GM18870 (cell line): ENCODE data around the gene GRID1.

Experiments used
- ATAC-seq: cut with Tn5 transposase; IDR thresholded peaks from one replicate; pipeline ENCODE4 v1.9.1; 2021; ENCODE audit warnings: moderate library complexity; ENCODE audit not compliant: unreplicated experiment

The GRID1 gene

DNA sequence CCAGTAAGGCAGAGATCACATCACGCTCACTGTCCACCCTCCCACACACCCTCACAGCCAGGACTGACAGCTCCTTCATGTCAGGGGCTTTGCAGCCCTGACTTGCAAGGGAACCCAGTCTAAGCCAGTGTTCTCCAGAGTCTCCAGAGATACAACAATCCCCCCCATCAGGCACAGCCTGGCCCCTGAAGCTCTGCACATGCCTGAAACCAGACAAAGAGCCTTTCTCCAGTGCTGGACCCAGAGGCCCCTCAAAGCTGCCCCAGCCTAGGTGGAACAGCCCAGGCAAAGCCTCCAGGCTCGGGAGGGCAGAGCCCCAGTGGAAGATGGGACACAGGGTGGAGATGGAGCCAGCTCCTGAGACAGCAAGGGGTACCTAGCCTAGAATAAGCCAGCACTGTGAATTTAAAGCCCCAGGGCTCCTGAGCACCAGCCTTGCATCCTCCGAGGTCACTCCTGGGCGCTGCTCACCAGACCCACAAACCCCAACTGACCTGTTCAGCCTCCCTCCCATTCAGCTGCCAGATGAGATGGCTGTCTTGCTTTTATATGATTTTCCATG, 50.2 kb downstream of the GRID1 start:
- no peak for ATAC-seq

DNA sequence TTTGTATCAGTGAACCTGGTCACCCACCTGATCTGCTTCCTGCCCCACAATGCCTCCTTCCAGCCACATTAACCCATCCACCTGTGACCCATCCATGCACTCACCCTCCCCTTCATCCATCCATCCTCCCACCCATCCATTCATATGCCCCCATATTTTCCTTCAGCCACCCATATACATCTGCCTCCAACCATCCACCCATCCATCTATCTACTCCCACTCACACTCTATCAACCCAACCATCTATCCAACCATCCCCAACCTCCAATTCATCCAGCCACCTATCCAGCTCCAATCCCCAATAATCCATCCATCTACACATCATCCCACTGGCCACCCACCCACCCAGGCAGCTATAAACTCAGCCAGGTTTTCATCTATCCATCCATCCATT, 51.0 kb downstream of the GRID1 start:
- no peak for ATAC-seq

GRCh38 chr10:86314616-86315548, 51.7 kb downstream of the GRID1 start:
- ATAC-seq: no peak

DNA sequence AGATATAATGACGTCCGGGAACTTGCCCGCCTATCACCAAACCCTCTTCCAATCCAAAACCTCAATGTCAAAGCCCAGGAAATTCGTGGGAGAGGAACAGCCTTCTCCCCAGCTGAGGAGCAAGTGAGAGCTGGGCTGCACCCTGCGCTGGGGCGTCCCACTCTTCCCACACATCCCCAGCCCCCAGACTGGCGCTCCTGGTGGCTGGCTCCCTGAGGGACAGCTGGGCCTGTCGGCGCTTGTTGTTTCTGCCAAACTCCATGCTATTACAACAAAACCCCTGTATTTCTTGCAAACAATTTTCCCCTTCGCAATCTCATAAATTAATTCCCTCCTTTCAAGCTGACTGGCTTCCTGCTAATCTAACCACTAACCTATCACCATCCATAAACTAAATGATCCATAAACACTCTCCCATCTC, 53.0 kb downstream of the GRID1 start:
- ATAC-seq: no peak

- no peak for ATAC-seq
Measured at GRCh38 chr10:86312701-86313270, 53.8 kb downstream of the GRID1 start.

GRCh38 chr10:86311906-86312305, 54.7 kb downstream of the GRID1 start:
- no peak for ATAC-seq

GRCh38 chr10:86311190-86311589, 55.4 kb downstream of the GRID1 start:
- ATAC-seq: no peak

- no peak for ATAC-seq
Measured at GRCh38 chr10:86310702-86311101, 55.9 kb downstream of the GRID1 start.

- ATAC-seq: no peak
Measured at GRCh38 chr10:86310291-86310690, 56.3 kb downstream of the GRID1 start.

DNA sequence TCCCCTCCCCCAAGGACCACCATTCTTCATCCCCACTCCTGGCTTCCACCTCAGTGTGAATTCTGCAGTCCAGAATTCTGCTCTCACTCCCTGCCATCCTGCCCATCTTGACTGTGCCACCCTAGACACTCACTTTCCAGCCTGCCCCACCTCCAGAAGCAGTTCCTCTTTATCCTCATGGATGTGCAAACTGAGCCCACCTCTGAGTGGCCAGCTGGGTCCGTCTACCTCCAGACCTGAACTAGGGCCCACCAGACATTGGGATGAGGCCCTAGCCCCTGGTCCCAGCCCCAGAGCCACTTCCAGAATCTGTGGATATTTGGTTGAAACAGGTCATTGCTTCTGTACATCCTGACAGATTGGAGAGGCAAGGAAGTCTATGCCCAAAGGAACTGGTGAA, 58.5 kb downstream of the GRID1 start:
- no peak for ATAC-seq

- ATAC-seq: no peak
Measured at GRCh38 chr10:86306628-86307278, 59.8 kb downstream of the GRID1 start.

DNA sequence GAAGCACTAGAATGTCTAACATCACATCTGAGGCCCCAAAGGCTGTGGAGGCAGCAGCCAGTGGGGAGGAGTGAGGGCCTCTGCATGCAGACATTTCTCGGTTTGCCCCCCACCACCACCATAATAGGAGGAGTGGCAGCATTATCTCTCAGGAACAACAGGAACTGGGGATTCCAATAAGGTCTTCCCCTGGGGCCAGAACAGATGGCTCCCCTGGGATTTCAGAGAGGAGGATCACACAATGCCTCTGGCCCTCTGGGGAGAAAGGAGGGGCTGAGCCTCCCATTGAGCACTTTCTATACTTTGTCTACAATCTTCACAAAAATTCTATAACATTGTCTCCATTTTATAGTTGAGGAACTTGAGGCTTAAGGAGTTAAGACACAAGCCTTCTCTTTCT, 61.1 kb downstream of the GRID1 start:
- no peak for ATAC-seq

DNA sequence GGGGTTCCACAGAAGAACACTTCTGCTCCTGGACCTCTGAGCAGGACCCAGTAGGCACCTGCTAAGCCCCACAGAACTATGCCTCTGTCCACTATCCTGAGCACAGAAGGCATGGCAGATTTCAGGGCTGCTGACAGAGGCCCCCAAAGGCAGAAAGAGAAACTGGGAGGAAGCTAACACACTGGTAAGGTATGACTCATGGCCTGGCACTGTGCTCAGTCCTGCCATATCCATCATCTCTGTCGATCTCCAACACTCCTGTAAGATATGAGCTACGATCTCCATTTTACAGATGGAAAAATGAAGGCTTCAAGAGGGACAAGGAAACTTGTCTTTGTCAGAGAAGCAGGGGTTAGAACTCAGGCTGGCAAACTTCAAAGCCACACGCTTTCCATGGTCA, 62.2 kb downstream of the GRID1 start:
- no peak for ATAC-seq

- no peak for ATAC-seq
Measured at GRCh38 chr10:86303626-86304025, 63.0 kb downstream of the GRID1 start.

- no peak for ATAC-seq
Measured at GRCh38 chr10:86301971-86302370, 64.6 kb downstream of the GRID1 start.

GRCh38 chr10:86300931-86301830, 65.4 kb downstream of the GRID1 start:
- no peak for ATAC-seq

DNA sequence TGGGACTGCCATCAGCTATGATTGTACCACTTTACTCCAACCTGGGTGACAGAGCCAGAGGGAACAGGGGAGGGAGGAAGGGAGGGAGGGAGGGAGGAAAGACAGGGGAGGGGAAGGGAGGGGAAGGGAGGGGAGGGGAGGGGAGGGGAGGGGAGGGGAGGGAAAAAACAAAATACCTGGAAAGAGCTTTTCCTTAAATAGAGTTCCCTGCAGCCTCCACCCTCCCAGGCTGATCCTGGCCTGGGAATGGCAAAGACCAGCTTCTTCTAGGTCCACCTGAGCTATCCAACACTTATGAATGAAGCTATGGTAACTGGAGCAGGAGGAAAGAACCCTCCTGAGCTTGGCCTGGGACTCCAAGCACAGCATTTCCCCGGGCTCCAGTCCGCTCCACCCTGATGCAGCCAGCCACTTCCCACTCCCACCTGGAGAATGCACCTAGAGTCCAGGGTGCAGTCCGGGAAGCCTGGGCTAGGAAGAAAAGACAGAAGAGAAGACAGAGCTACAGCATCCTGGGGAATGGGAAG, 66.1 kb downstream of the GRID1 start:
- ATAC-seq: no peak

GRCh38 chr10:86299562-86299961, 67.0 kb downstream of the GRID1 start:
- no peak for ATAC-seq

GRCh38 chr10:86298501-86299001, 68.0 kb downstream of the GRID1 start:
- no peak for ATAC-seq

DNA sequence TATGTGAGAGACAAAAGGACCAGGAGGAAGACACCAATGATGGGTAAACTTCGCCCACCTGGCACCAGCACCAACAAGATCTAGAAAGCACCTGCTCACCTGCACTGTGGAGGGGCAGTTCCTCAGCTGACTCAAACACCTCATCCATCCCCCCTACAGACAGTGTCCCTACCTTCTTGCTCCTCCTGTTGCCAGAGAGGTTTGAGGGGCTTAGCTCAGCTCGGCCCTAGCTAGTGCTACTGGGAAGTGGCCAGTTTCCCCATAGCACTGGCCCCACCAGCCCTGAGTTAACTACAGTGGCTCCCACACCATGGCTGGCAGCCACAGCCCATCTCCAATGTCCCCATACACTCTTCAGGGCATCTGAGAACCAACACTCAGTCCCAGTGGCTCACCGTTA, 70.8 kb downstream of the GRID1 start:
- ATAC-seq: no peak
